ENCODE results near the gene OCEL1. TPM values are rescaled to one million over a fixed set of nuclear protein-coding genes. Genes with fewer than 3 reads are reported as not detected.

OCEL1 gene
- total RNA-seq, 4 donors from 2014 or later: 2.6 to 7.9 (median 4.0) TPM

- intact Hi-C loops (cut with DNase I; ENCODE audit: low total_unique reads): no loop called here
- WGBS, 2 donors: 97% methylated on average over 5 to 6 of the region's 6 CpGs
- no peak for DNase-seq (ENCODE audit: low spot score in 2 of 2)
- TF ChIP-seq POLR2A (IDR thresholded peaks at IDR 0.05): no peak
- TF ChIP-seq CTCF (IDR thresholded peaks at IDR 0.05): no peak
- no peak overlapping the region for H3K4me3 ChIP-seq (ENCODE audit: low read depth, poor library complexity, severe bottlenecking)
Measured at GRCh38 chr19:17240826-17241399, 14.9 kb downstream of the OCEL1 start.

GRCh38 chr19:17242431-17243208, 16.6 kb downstream of the OCEL1 start:
- no peak for DNase-seq (ENCODE audit: low spot score in 2 of 2)
- intact Hi-C loops (cut with DNase I; ENCODE audit: low total_unique reads): no loop called here
- TF ChIP-seq POLR2A (IDR thresholded peaks at IDR 0.05): no peak
- no peak for TF ChIP-seq CTCF (IDR thresholded peaks at IDR 0.05)
- no peak overlapping the region for H3K4me3 ChIP-seq (ENCODE audit: low read depth, poor library complexity, severe bottlenecking)
- WGBS, 2 donors: 61 to 73% methylated on average over 4 to 8 of the region's 8 CpGs

- peak overlapping the region; percentile 55 for H3K4me3 ChIP-seq (ENCODE audit: low read depth, poor library complexity, severe bottlenecking)
- WGBS, 2 donors: 31 to 55% methylated on average over 8 of the region's 8 CpGs
- no peak for DNase-seq (ENCODE audit: low spot score in 2 of 2)
- intact Hi-C loops (cut with DNase I; ENCODE audit: low total_unique reads): no loop called here
- no peak for TF ChIP-seq POLR2A (IDR thresholded peaks at IDR 0.05)
- no peak for TF ChIP-seq CTCF (IDR thresholded peaks at IDR 0.05)
Measured at GRCh38 chr19:17243211-17243829, 17.3 kb downstream of the OCEL1 start.

GRCh38 chr19:17243830-17244617, 18.0 kb downstream of the OCEL1 start:
- H3K4me3 ChIP-seq (ENCODE audit: low read depth, poor library complexity, severe bottlenecking): peak overlapping the region; percentile 55
- intact Hi-C loops (cut with DNase I; ENCODE audit: low total_unique reads): no loop called here
- peak in 1 of 2 donors; percentile 93 for DNase-seq (ENCODE audit: low spot score in 2 of 2)
- WGBS, 2 donors: 8 to 16% methylated on average over 51 to 52 of the region's 52 CpGs
- TF ChIP-seq CTCF (IDR thresholded peaks at IDR 0.05) (no peak), POLR2A (IDR thresholded peaks at IDR 0.05) (no peak)

GRCh38 chr19:17244618-17245534, 18.9 kb downstream of the OCEL1 start:
- WGBS, 2 donors: 1 to 2% methylated on average over 30 to 34 of the region's 100 CpGs
- intact Hi-C loops (cut with DNase I; ENCODE audit: low total_unique reads): no loop called here
- TF ChIP-seq POLR2A (IDR thresholded peaks at IDR 0.05) (no peak), CTCF (IDR thresholded peaks at IDR 0.05) (no peak)
- no peak for DNase-seq (ENCODE audit: low spot score in 2 of 2)
- H3K4me3 ChIP-seq (ENCODE audit: low read depth, poor library complexity, severe bottlenecking): peak overlapping the region; percentile 55

Measured in lower leg skin (tissue), 4 donors.